GM12878 (cell line): Measurements from ENCODE around the gene HOXC5. TPM values are rescaled to one million over a fixed set of nuclear protein-coding genes. Genes with fewer than 3 reads are reported as not detected.

Source experiments
- ATAC-seq: fragments of 200-7000 bp; cut with Tn5 transposase; 3 replicates; pipeline ENCODE4 v1.9.1; 2020; ENCODE audit warnings: mild to moderate bottlenecking, moderate library complexity
- BruUV-seq: library from RNA; stranded (reverse); fragments of 400-500 nt; replicated peaks from 2 replicates; lab custom pipeline; 2021; lab: Mats Ljungman, UMichigan
- CTCF ChIA-PET: fragments of 300-600 bp; sonication (Branson Sonifier 250); formaldehyde crosslinking; extraction: SDS; loops from one replicate; lab custom pipeline; 2021; ENCODE audit warnings: inconsistent platforms; lab: Yijun Ruan, JAX
- POLR2A ChIA-PET: fragments of 350-600 bp; formaldehyde crosslinking; extraction: SDS; loops from one replicate; lab custom pipeline; 2021; ENCODE audit warnings: inconsistent platforms; lab: Charles Lee
- RAD21 ChIA-PET: fragments of 300-600 bp; sonication (Branson Sonifier 250); formaldehyde crosslinking; loops from one replicate; lab custom pipeline; 2023; ENCODE audit warnings: antibody characterized with exemption; ENCODE audit not compliant: unreplicated experiment; lab: Charles Lee
- SMC1A ChIA-PET: fragments of 300-600 bp; sonication (Branson Sonifier 250); formaldehyde crosslinking; loops from one replicate; lab custom pipeline; 2023; ENCODE audit not compliant: unreplicated experiment, uncharacterized antibody; lab: Charles Lee
- DNase-seq: peaks from one replicate; pipeline ENCODE4 v3.0.0-alpha.2; 2011; ENCODE audit warnings: low read depth, low spot score
- FAIRE-seq: peaks from 3 replicates; lab custom pipeline; 2011; peaks lifted over from hg19 to GRCh38; lab: Jason Lieb, UNC
- H2AFZ ChIP-seq: 2 replicates; pipeline ENCODE4 v1.6.0; 2011; ENCODE audit warnings: low read depth, low read length, control low read depth; ENCODE audit not compliant: control insufficient read depth
- H3K27ac ChIP-seq: 2 replicates; pipeline ENCODE4 v1.5.1; 2011; ENCODE audit warnings: control low read depth; ENCODE audit not compliant: control insufficient read depth, insufficient read depth
- H3K27me3 ChIP-seq, 2 experiments: replicated peaks in 1 of 2; 2 replicates each; pipeline versions ENCODE4 v1.6.0 to v1.6.1; 2011; ENCODE audit warnings: low read length in 1 of 2; ENCODE audit not compliant: control insufficient read depth in 2 of 2, insufficient read depth in 2 of 2
- H3K36me3 ChIP-seq, 2 experiments: 2 replicates each; pipeline ENCODE4 v1.5.1; 2011; ENCODE audit warnings: low read length in 1 of 2; ENCODE audit not compliant: control insufficient read depth in 2 of 2, insufficient read depth in 2 of 2
- H3K4me1 ChIP-seq: 2 replicates; pipeline ENCODE4 v1.6.1; 2011; ENCODE audit warnings: mild to moderate bottlenecking, low read length, moderate library complexity, mixed read lengths; ENCODE audit not compliant: control insufficient read depth, insufficient read depth
- H3K4me2 ChIP-seq: 2 replicates; pipeline ENCODE4 v1.6.0; 2011; ENCODE audit warnings: control low read depth; ENCODE audit not compliant: control insufficient read depth, insufficient read depth
- H3K4me3 ChIP-seq: fragments of 200-600 bp; sonication (generic); 2 replicates; pipeline ENCODE4 v1.5.1; 2016
- H3K79me2 ChIP-seq: 2 replicates; pipeline ENCODE4 v1.6.0; 2011; ENCODE audit warnings: low read length; ENCODE audit not compliant: control insufficient read depth, insufficient read depth
- H3K9ac ChIP-seq: 2 replicates; pipeline ENCODE4 v1.8.0; 2011; ENCODE audit warnings: low read length, control low read depth, mixed read lengths; ENCODE audit not compliant: control insufficient read depth, insufficient read depth
- H3K9me3 ChIP-seq: replicated peaks from 3 replicates; pipeline ENCODE4 v1.5.1; 2011; ENCODE audit warnings: mild to moderate bottlenecking, low read length; ENCODE audit not compliant: control insufficient read depth, insufficient read depth
- H4K20me1 ChIP-seq: 2 replicates; pipeline ENCODE4 v1.6.0; 2011; ENCODE audit not compliant: control insufficient read depth, insufficient read depth
- ATF7 ChIP-seq: fragments of 450-650 bp; IDR thresholded peaks from 2 replicates; pipeline ENCODE4 v1.6.1; 2016; ENCODE audit warnings: low read depth, mild to moderate bottlenecking
- HCFC1 ChIP-seq: fragments of 150-350 bp; IDR thresholded peaks from 2 replicates; pipeline ENCODE4 v1.6.1; 2014; ENCODE audit warnings: low read length
- MEF2A ChIP-seq: IDR thresholded peaks from 2 replicates; pipeline ENCODE4 v1.6.1; 2011; ENCODE audit warnings: low read depth, mild to moderate bottlenecking, low read length, moderate library complexity; ENCODE audit not compliant: insufficient read depth
- MLLT1 ChIP-seq: fragments of 450-650 bp; IDR thresholded peaks from 2 replicates; pipeline ENCODE4 v1.6.1; 2016; ENCODE audit warnings: mild to moderate bottlenecking
- MYB ChIP-seq: fragments of 150-350 bp; IDR thresholded peaks from 2 replicates; pipeline ENCODE4 v1.6.1; 2014; ENCODE audit warnings: mild to moderate bottlenecking, low read depth, low read length, borderline replicate concordance
- NFYA ChIP-seq: IDR thresholded peaks from 2 replicates; pipeline ENCODE4 v1.6.1; 2011; ENCODE audit warnings: low read depth, mild to moderate bottlenecking, low read length, improper control_type of control experiment, borderline replicate concordance
- NRF1 ChIP-seq: conservative IDR thresholded peaks from 2 replicates; pipeline ENCODE4 v1.6.1; 2011; ENCODE audit warnings: mild to moderate bottlenecking, low read depth, low read length, improper control_type of control experiment
- PML ChIP-seq: IDR thresholded peaks from 2 replicates; pipeline ENCODE4 v1.6.1; 2012; ENCODE audit warnings: low read length, inconsistent platforms
- POU2F2 ChIP-seq: IDR thresholded peaks from 3 replicates; pipeline ENCODE4 v1.6.1; 2011; ENCODE audit warnings: low read depth, mild to moderate bottlenecking, low read length, borderline replicate concordance
- RAD51 ChIP-seq: fragments of 450-650 bp; IDR thresholded peaks from 2 replicates; pipeline ENCODE4 v1.6.1; 2016; ENCODE audit warnings: moderate library complexity, mild to moderate bottlenecking, inconsistent platforms
- SMAD1 ChIP-seq: fragments of 450-650 bp; IDR thresholded peaks from 2 replicates; pipeline ENCODE4 v1.6.1; 2018; ENCODE audit warnings: mild to moderate bottlenecking, low read depth; ENCODE audit not compliant: partially characterized antibody
- SPI1 ChIP-seq: IDR thresholded peaks from 2 replicates; pipeline ENCODE4 v1.6.1; 2011; ENCODE audit warnings: low read depth, mild to moderate bottlenecking, low read length, moderate library complexity, borderline replicate concordance; ENCODE audit not compliant: insufficient read depth
- STAT1 ChIP-seq: fragments of 450-650 bp; conservative IDR thresholded peaks from 2 replicates; pipeline ENCODE4 v1.6.1; 2014; ENCODE audit warnings: antibody characterized with exemption, mild to moderate bottlenecking
- SUZ12 ChIP-seq: fragments of 200-600 bp; sonication (generic); IDR thresholded peaks from one replicate; pipeline ENCODE4 v1.6.1; 2018; ENCODE audit warnings: antibody characterized with exemption, mild to moderate bottlenecking; ENCODE audit not compliant: unreplicated experiment
- TARDBP ChIP-seq: IDR thresholded peaks from 2 replicates; pipeline ENCODE4 v1.6.1; 2016; ENCODE audit warnings: borderline replicate concordance
- TCF3 ChIP-seq: IDR thresholded peaks from 2 replicates; pipeline ENCODE4 v1.6.1; 2012; ENCODE audit warnings: low read depth, mild to moderate bottlenecking, low read length, borderline replicate concordance; ENCODE audit not compliant: insufficient read depth
- ZBED1 ChIP-seq: IDR thresholded peaks from 2 replicates; pipeline ENCODE4 v1.6.1; 2016; ENCODE audit warnings: borderline replicate concordance
- ZNF384 ChIP-seq: IDR thresholded peaks from 2 replicates; pipeline ENCODE4 v1.6.1; 2012; ENCODE audit warnings: low read depth, mild to moderate bottlenecking, low read length, improper control_type of control experiment, borderline replicate concordance
- WGBS: methylation state at CpG from one replicate; pipeline ENCODE4 v1.1.6; 2016; ENCODE audit warnings: low lambda C conversion rate; ENCODE audit not compliant: insufficient replicate concordance, insufficient coverage; ENCODE audit errors: missing lambda C conversion rate; 5-methylcytosine and 5-hydroxymethylcytosine counted together
- in situ Hi-C: fragments of 300-500 bp; cut with MboI; formaldehyde crosslinking; loops from 9 replicates; pipeline ENCODE4 v1.14.3; 2018; ENCODE audit warnings: mixed read lengths
- intact Hi-C: fragments of 100-400 bp; cut with micrococcal nuclease; formaldehyde crosslinking; loops from one replicate; pipeline ENCODE4 v1.14.2; 2022; ENCODE audit not compliant: unreplicated experiment
- polyA plus RNA-seq, 11 experiments: library from polyadenylated mRNA; depleted of rRNA in 4 of 11; unstranded in 6 of 11; stranded (reverse) in 5 of 11; fragments of >200 nt; fragmentation: Nextera tagmentation in 4 of 11; fragmentation: Illumina TruSeq in 1 of 11; extraction: Ambion mirVana in 4 of 11; extraction: Trizol in 1 of 11; gene quantifications; 1 replicate in 1 of 11; 2 replicates in 10 of 11; pipeline versions ENCODE4 v1.2.1 to v1.2.3, GENCODE V29; 2011 to 2016; ENCODE audit warnings: inconsistent platforms in 2 of 11, missing spikeins in 2 of 11, low read depth in 1 of 11
- total RNA-seq, 4 experiments: library from RNA; depleted of rRNA in 3 of 4; stranded (reverse); fragments of >200 nt in 3 of 4; fragmentation: Illumina TruSeq in 1 of 4; extraction: Trizol in 1 of 4; gene quantifications; 2 replicates each; pipeline versions ENCODE4 v1.2.1 to v1.2.3, GENCODE V29; 2013 to 2021
- TF ChIP-seq, protein P1 (sequence below): IDR thresholded peaks from 2 replicates; pipeline ENCODE4 v1.6.1; 2012; ENCODE audit warnings: low read depth, low read length, improper control_type of control experiment

HOXC5 gene
- total and polyA plus RNA-seq, 10 of the 15 experiments (the other 5 are each of a cell fraction or from before 2014, with no cell fraction given): 0.11 TPM; not detected in 9

GRCh38 chr12:54010972-54011664 lies 21.7 kb upstream of the HOXC5 start (continued):
- no peak for TF ChIP-seq ZBED1
- TF ChIP-seq, all 136 proteins: peak for 0

DNA sequence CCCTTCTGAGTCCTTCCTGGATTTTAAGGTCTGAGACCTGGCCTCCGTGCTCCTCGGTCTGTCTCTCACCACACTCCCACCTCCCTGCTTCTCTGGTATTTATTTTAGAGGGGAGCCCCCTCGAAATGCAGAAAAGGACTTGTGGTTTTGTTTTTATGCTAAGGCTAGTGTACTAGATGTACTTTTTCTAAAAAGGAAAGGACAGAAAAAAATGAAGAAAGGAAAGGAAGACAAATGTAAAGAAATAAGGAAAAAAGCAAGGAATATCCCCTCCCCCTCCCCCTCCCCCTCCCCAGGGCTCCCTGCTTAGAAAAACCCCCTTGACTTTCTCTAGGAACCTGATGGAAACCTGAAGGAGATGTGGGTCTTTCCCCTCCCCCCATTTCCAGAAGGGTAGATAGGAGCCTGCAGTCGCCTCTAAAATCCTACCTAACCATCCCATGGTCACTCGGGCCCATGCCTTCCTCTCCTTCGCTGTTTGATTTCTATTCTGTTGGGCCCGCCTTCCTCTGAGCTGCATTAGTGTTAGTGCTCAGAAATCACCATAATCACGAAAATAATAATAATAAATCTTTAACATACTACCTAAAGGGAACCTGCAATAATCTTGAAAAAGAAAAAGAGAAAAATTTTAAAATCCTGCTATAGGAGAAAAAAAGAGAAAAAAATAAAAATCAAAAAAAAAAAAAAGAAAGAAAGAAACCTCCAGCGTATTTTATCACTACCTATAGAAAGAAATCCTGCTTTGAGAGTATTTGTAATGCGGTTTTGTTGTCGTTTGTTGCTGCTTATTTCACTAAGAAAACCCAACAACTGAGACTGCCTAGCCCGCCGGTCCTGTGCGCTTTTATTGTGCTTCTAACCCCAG lies 21.0 kb upstream of the HOXC5 start:
- no peak overlapping the region for H3K9ac ChIP-seq
- TF ChIP-seq HCFC1 (no peak), MYB (no peak), SPI1 (no peak), PML (no peak), ATF7 (no peak), STAT1 (no peak), NFYA (no peak), POU2F2 (no peak), TARDBP (no peak), TCF3 (no peak), RAD51 (no peak), ZNF384 (no peak), SUZ12 (no peak), NRF1 (no peak), MEF2A (no peak), MLLT1 (no peak), SMAD1 (no peak)
- TF ChIP-seq, protein P1, sequence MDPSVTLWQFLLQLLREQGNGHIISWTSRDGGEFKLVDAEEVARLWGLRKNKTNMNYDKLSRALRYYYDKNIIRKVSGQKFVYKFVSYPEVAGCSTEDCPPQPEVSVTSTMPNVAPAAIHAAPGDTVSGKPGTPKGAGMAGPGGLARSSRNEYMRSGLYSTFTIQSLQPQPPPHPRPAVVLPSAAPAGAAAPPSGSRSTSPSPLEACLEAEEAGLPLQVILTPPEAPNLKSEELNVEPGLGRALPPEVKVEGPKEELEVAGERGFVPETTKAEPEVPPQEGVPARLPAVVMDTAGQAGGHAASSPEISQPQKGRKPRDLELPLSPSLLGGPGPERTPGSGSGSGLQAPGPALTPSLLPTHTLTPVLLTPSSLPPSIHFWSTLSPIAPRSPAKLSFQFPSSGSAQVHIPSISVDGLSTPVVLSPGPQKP: no peak
- FAIRE-seq (no peak), DNase-seq (no peak), ATAC-seq (no peak)
- no peak overlapping the region for H3K27ac ChIP-seq
- ChIA-PET SMC1A (interaction anchor here (1.0 to 1.2 kb wide), 2 partner anchors 21 to 196 kb away, joined by 3 read pairs; partner anchors contain the start of gene HOXC5), CTCF (interaction anchor here (0.6 to 1.8 kb wide), 5 partner anchors 20 to 573 kb away, joined by 3 to 6 read pairs (median 3); no protein-coding TSS in a partner anchor), RAD21 (interaction anchor here (0.9 to 1.5 kb wide), 2 partner anchors 11 to 205 kb away, joined by 3 read pairs; no protein-coding TSS in a partner anchor), POLR2A (interaction anchor here (0.7 kb wide), 1 partner anchor 872 kb away, joined by 3 read pairs; no protein-coding TSS in a partner anchor)
- H4K20me1 ChIP-seq: no peaks in the 10 kb centered on the region; the same call in 1 of the 2 replicates
- intact Hi-C loops: no loop called here
- H3K4me3 ChIP-seq: no peak overlapping the region
- no peak overlapping the region for H2AFZ ChIP-seq
- WGBS: 29% methylated on average over 14 of the region's 14 CpGs
- H3K4me1 ChIP-seq: no peaks in the 10 kb centered on the region
- H3K9me3 ChIP-seq: no peaks in the 10 kb centered on the region
- peaks cover 32 to 46% of the 10 kb centered on the region in 2 experiments for H3K27me3 ChIP-seq
- no peaks in the 10 kb centered on the region for H3K36me3 ChIP-seq
- no TSS peak for BruUV-seq
- no peaks in the 10 kb centered on the region for H3K79me2 ChIP-seq
- no peak overlapping the region for H3K4me2 ChIP-seq
- in situ Hi-C loops: no loop called here
